Transverse colon (tissue), 4 donors: ENCODE measurements around the gene ST3GAL3. TPM values are rescaled to one million over a fixed set of nuclear protein-coding genes. Genes with fewer than 3 reads are reported as not detected.
A peak's percentile ranks its signal among the peaks of the same experiment; 100 is the strongest.

ENCODE experiments used
- DNase-seq: peaks from one replicate; pipeline ENCODE4 v3.0.0-alpha.2; 2019
- H3K27ac ChIP-seq, 4 donors: fragments of 200-600 bp; sonication (generic); 2 replicates each; pipeline ENCODE4 v1.5.1; 2016 to 2018; ENCODE audit warnings: inconsistent platforms in 4 of 4
- H3K27me3 ChIP-seq: fragments of 200-600 bp; sonication (generic); 2 replicates; pipeline ENCODE4 v1.5.1; 2017; ENCODE audit warnings: inconsistent platforms
- H3K36me3 ChIP-seq, 4 donors: fragments of 200-600 bp; sonication (generic); 2 replicates each; pipeline ENCODE4 v1.5.1; 2017 to 2019; ENCODE audit warnings: inconsistent platforms in 4 of 4
- H3K4me1 ChIP-seq, 4 donors: fragments of 200-600 bp; sonication (generic); 2 replicates each; pipeline ENCODE4 v1.5.1; 2017 to 2020; ENCODE audit warnings: inconsistent platforms in 4 of 4
- H3K4me3 ChIP-seq, 4 donors: fragments of 200-600 bp; sonication (generic); 1 replicate in 1 of 4; 2 replicates in 3 of 4; pipeline versions ENCODE4 v1.5.1 to v1.6.1; 2017 to 2019; ENCODE audit warnings: inconsistent platforms in 4 of 4
- H3K9me3 ChIP-seq, 2 donors: fragments of 200-600 bp; sonication (generic); 2 replicates each; pipeline ENCODE4 v1.5.1; 2017 to 2019; ENCODE audit warnings: inconsistent platforms in 2 of 2
- EP300 ChIP-seq: sonication (generic); formaldehyde crosslinking; IDR thresholded peaks from one replicate; pipeline ENCODE4 v1.6.1; 2017; ENCODE audit warnings: antibody characterized with exemption, low read depth
- POLR2A ChIP-seq: fragments of 450-650 bp; IDR thresholded peaks from one replicate; pipeline ENCODE4 v1.6.1; 2016; ENCODE audit warnings: antibody characterized with exemption, mild to moderate bottlenecking, moderate library complexity
- POLR2AphosphoS5 ChIP-seq, 3 donors: sonication (generic); formaldehyde crosslinking; IDR thresholded peaks; one replicate each; pipeline ENCODE4 v1.6.1; 2016; ENCODE audit warnings: antibody characterized with exemption in 3 of 3
- WGBS, 2 donors: methylation state at CpG; one replicate each; pipeline ENCODE4 v1.1.5; 2018; ENCODE audit warnings: low coverage in 1 of 2; 5-methylcytosine and 5-hydroxymethylcytosine counted together
- in situ Hi-C, 4 donors: fragments of 200-750 bp; cut with MboI; loops; one replicate each; pipeline versions ENCODE4 v1.15.0 to v1.15.1; 2017; ENCODE audit warnings: low sequenced_read_pairs in 3 of 4, low pct_ligation_motif_present in 1 of 4, low pct_unique_long_range_greater_than_20kb in 1 of 4
- intact Hi-C: fragments of 100-400 bp; cut with DNase I; formaldehyde crosslinking; loops from one replicate; pipeline ENCODE4 v1.15.1; 2023; ENCODE audit warnings: low total_unique reads
- total RNA-seq, 4 donors: library from RNA; depleted of rRNA; stranded (reverse); fragments of >200 nt; gene quantifications; one replicate each; pipeline ENCODE4 v1.1.0, GENCODE V29; 2016
- TF ChIP-seq, protein P1 (sequence below), 5 experiments: fragments of 200-600 bp in 3 of 5; fragments of 450-650 bp in 2 of 5; sonication (generic) in 3 of 5; IDR thresholded peaks; 1 replicate in 2 of 5; 2 replicates in 3 of 5; pipeline ENCODE4 v1.5.1; 2016 to 2017; ENCODE audit warnings: antibody characterized with exemption in 5 of 5, inconsistent platforms in 3 of 5, mild to moderate bottlenecking in 2 of 5, moderate library complexity in 1 of 5

The ST3GAL3 gene
- total RNA-seq, 4 donors from 2014 or later = 4.8 to 23.9 (median 9.7) TPM

- H3K4me1 ChIP-seq = peaks cover 13 to 27% (median 20%) of the 10 kb centered on the region in 4 donors
- H3K9me3 ChIP-seq = no peaks in the 10 kb centered on the region
- H3K27ac ChIP-seq = peak overlapping the region; percentile 40 to 71 (median 50)
- H3K27me3 ChIP-seq = no peaks in the 10 kb centered on the region
- in situ Hi-C loops = no loop called here
- H3K36me3 ChIP-seq = no peaks in the 10 kb centered on the region
- DNase-seq = no peak
- WGBS, 2 donors = 76 to 93% methylated on average over 3 to 11 of the region's 11 CpGs
- intact Hi-C loops = loop anchor here (2.0 kb wide), 1 partner anchor 17 kb away; no protein-coding TSS in a partner anchor
- no peak overlapping the region for H3K4me3 ChIP-seq
- TF ChIP-seq EP300 = no peak
- TF ChIP-seq POLR2AphosphoS5 (IDR thresholded peaks at IDR 0.05) = no peak
- TF ChIP-seq POLR2A = no peak
- TF ChIP-seq, protein P1, sequence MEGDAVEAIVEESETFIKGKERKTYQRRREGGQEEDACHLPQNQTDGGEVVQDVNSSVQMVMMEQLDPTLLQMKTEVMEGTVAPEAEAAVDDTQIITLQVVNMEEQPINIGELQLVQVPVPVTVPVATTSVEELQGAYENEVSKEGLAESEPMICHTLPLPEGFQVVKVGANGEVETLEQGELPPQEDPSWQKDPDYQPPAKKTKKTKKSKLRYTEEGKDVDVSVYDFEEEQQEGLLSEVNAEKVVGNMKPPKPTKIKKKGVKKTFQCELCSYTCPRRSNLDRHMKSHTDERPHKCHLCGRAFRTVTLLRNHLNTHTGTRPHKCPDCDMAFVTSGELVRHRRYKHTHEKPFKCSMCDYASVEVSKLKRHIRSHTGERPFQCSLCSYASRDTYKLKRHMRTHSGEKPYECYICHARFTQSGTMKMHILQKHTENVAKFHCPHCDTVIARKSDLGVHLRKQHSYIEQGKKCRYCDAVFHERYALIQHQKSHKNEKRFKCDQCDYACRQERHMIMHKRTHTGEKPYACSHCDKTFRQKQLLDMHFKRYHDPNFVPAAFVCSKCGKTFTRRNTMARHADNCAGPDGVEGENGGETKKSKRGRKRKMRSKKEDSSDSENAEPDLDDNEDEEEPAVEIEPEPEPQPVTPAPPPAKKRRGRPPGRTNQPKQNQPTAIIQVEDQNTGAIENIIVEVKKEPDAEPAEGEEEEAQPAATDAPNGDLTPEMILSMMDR (IDR thresholded peaks at IDR 0.05) = no peak
These were observed 128.0 kb downstream of the ST3GAL3 start for GRCh38 chr1:43835082-43836021.

GRCh38 chr1:43836267-43836951, 129.1 kb downstream of the ST3GAL3 start:
- 43 to 63% methylated on average over 3 to 6 of the region's 6 CpGs for WGBS, 2 donors
- no peaks in the 10 kb centered on the region for H3K9me3 ChIP-seq
- DNase-seq = peak; percentile 89
- peak overlapping the region in 3 of 4 donors; percentile 40 to 71 (median 58) for H3K27ac ChIP-seq
- in situ Hi-C loops = no loop called here
- H3K4me1 ChIP-seq = peaks cover 17 to 29% (median 22%) of the 10 kb centered on the region in 4 donors
- no peaks in the 10 kb centered on the region for H3K36me3 ChIP-seq
- no peaks in the 10 kb centered on the region for H3K27me3 ChIP-seq
- no peak for TF ChIP-seq EP300
- peak in 1 of 3 donors; percentile 7 for TF ChIP-seq POLR2AphosphoS5 (IDR thresholded peaks at IDR 0.05)
- intact Hi-C loops = no loop called here
- no peak overlapping the region for H3K4me3 ChIP-seq

DNA sequence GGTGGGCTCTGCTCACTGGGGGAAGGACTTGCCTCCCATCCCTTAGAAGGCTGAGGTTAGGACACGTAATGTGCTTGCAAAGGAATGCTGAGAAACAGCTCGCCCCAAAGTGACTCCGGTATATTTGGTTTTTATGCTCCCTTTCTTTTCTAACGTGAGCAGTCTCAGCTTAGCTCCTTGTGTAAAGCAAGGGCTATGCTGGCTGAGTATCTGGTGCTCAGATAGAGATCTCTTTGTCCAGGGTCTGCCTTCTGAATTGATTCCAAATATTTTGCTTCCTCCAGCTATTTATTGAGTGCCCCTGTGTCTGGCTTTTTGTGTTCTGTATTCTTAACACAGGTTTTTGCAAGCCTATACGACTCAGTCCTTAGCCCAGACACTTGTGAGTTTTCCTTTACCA, 131.7 kb downstream of the ST3GAL3 start:
- in situ Hi-C loops = no loop called here
- WGBS, 2 donors = 73 to 79% methylated on average over 1 to 5 of the region's 5 CpGs

GRCh38 chr1:43841321-43842174, 134.2 kb downstream of the ST3GAL3 start:
- no peak for DNase-seq
- in situ Hi-C loops = no loop called here
- H3K4me1 ChIP-seq = peaks cover 0 to 20% (median 11%) of the 10 kb centered on the region in 4 donors
- H3K9me3 ChIP-seq = peaks cover 0 to 3% of the 10 kb centered on the region in 2 donors
- H3K4me3 ChIP-seq = no peak overlapping the region
- peak overlapping the region in 1 of 4 donors; percentile 45 for H3K27ac ChIP-seq
- intact Hi-C loops = no loop called here
- TF ChIP-seq EP300 (no peak), POLR2A (no peak), POLR2AphosphoS5 (IDR thresholded peaks at IDR 0.05) (no peak)
- TF ChIP-seq, protein P1 (IDR thresholded peaks at IDR 0.05) = no peak
- peaks cover 0 to 4% (median 0%) of the 10 kb centered on the region in 4 donors for H3K36me3 ChIP-seq
- 81% methylated on average over 1 of the region's 1 CpG; no CpG with 5 or more reads in 1 of the 2 donors for WGBS, 2 donors
- H3K27me3 ChIP-seq = no peaks in the 10 kb centered on the region

More for the DNA sequence above, 131.7 kb downstream of the ST3GAL3 start:
- TF ChIP-seq POLR2A (no peak), EP300 (no peak), POLR2AphosphoS5 (IDR thresholded peaks at IDR 0.05) (no peak)
- TF ChIP-seq, protein P1 (IDR thresholded peaks at IDR 0.05) = no peak
- intact Hi-C loops = no loop called here
- DNase-seq = no peak
- Histone ChIP-seq H3K4me3 (no peak overlapping the region), H3K27ac (peak overlapping the region in 2 of 4 donors; percentile 1 to 22), H3K36me3 (peaks cover 0 to 4% (median 0%) of the 10 kb centered on the region in 4 donors), H3K4me1 (peaks cover 17 to 34% (median 28%) of the 10 kb centered on the region in 4 donors), H3K27me3 (no peaks in the 10 kb centered on the region), H3K9me3 (peaks cover 0 to 3% of the 10 kb centered on the region in 2 donors)
